H1 (cell line): Measurements from ENCODE around the gene DLK1. TPM values are rescaled to one million over a fixed set of nuclear protein-coding genes. Genes with fewer than 3 reads are reported as not detected.

Source experiments
- CTCF ChIA-PET: fragments of 300-600 bp; sonication (Branson Sonifier 250); formaldehyde crosslinking; loops from one replicate; lab custom pipeline; 2021; ENCODE audit not compliant: partially characterized antibody; lab: Charles Lee
- POLR2A ChIA-PET: fragments of 300-600 bp; sonication (Branson Sonifier 250); formaldehyde crosslinking; loops from one replicate; lab custom pipeline; 2021; ENCODE audit warnings: inconsistent platforms; ENCODE audit not compliant: partially characterized antibody; lab: Charles Lee
- DNase-seq, 2 experiments: peaks; one replicate each; pipeline versions ENCODE4 v3.0.0 to v3.0.0-alpha.2; 2010 to 2022; ENCODE audit warnings: low spot score in 2 of 2, low read depth in 1 of 2, mixed read lengths in 1 of 2
- FAIRE-seq: peaks from 2 replicates; lab custom pipeline; 2011; peaks lifted over from hg19 to GRCh38; lab: Jason Lieb, UNC
- H2AFZ ChIP-seq: 2 replicates; pipeline ENCODE4 v1.8.1; 2012; ENCODE audit warnings: low read length, inconsistent platforms
- H2AK5ac ChIP-seq: 2 replicates; pipeline ENCODE4 v1.6.1; 2013; ENCODE audit warnings: low read depth, low read length
- H2BK120ac ChIP-seq: replicated peaks from 2 replicates; pipeline ENCODE3; 2013; ENCODE audit warnings: low read depth, low read length, inconsistent platforms
- H2BK12ac ChIP-seq: 2 replicates; pipeline ENCODE4 v1.6.1; 2013; ENCODE audit warnings: low read depth, low read length
- H2BK15ac ChIP-seq: 2 replicates; pipeline ENCODE4 v1.6.1; 2013; ENCODE audit warnings: low read length
- H2BK20ac ChIP-seq: 2 replicates; pipeline ENCODE4 v1.6.1; 2013; ENCODE audit warnings: low read length
- H2BK5ac ChIP-seq: 2 replicates; pipeline ENCODE4 v1.6.1; 2013; ENCODE audit warnings: low read depth, low read length
- H3K14ac ChIP-seq: 2 replicates; pipeline ENCODE4 v1.6.1; 2013; ENCODE audit warnings: inconsistent platforms; ENCODE audit not compliant: insufficient read length
- H3K18ac ChIP-seq: 2 replicates; pipeline ENCODE4 v1.6.1; 2013; ENCODE audit warnings: low read length; ENCODE audit errors: extremely low read depth
- H3K23ac ChIP-seq: 2 replicates; pipeline ENCODE4 v1.6.1; 2013; ENCODE audit warnings: inconsistent platforms; ENCODE audit not compliant: insufficient read length
- H3K23me2 ChIP-seq: 2 replicates; pipeline ENCODE4 v1.6.1; 2013; ENCODE audit warnings: low read depth, low read length
- H3K27ac ChIP-seq: 2 replicates; pipeline ENCODE4 v1.6.1; 2011; ENCODE audit warnings: low read depth, low read length, inconsistent platforms
- H3K27me3 ChIP-seq, 4 experiments: replicated peaks in 1 of 4; 1 replicate in 1 of 4; 2 replicates in 3 of 4; pipeline versions ENCODE4 v1.6.1 to v1.8.1; 2011 to 2013; ENCODE audit warnings: low read length in 3 of 4, mild to moderate bottlenecking in 3 of 4, inconsistent platforms in 2 of 4, mixed read lengths in 2 of 4, moderate library complexity in 1 of 4; ENCODE audit not compliant: control insufficient read depth in 3 of 4, insufficient read depth in 3 of 4; ENCODE audit errors: extremely low read depth in 1 of 4
- H3K36me3 ChIP-seq, 4 experiments: 2 replicates each; pipeline versions ENCODE4 v1.6.1 to v1.8.1; 2011 to 2013; ENCODE audit warnings: mild to moderate bottlenecking in 4 of 4, low read length in 3 of 4, moderate library complexity in 2 of 4, control low read depth in 1 of 4, inconsistent platforms in 1 of 4; ENCODE audit not compliant: insufficient read depth in 4 of 4, control insufficient read depth in 2 of 4
- H3K4ac ChIP-seq: replicated peaks from 2 replicates; pipeline ENCODE3; 2013; ENCODE audit warnings: low read length, low read depth, mixed read lengths, inconsistent platforms; ENCODE audit not compliant: insufficient read length
- H3K4me1 ChIP-seq, 4 experiments: replicated peaks in 1 of 4; 1 replicate in 1 of 4; 2 replicates in 3 of 4; pipeline versions ENCODE4 v1.6.1 to v1.8.1; 2011 to 2013; ENCODE audit warnings: low read length in 3 of 4, inconsistent platforms in 2 of 4, mixed read lengths in 1 of 4; ENCODE audit not compliant: insufficient read depth in 4 of 4, control insufficient read depth in 3 of 4
- H3K4me2 ChIP-seq, 2 experiments: 2 replicates each; pipeline versions ENCODE4 v1.6.1 to v1.8.1; 2011 to 2013; ENCODE audit warnings: low read depth in 2 of 2, low read length in 2 of 2, control low read depth in 1 of 2, inconsistent platforms in 1 of 2, mild to moderate bottlenecking in 1 of 2; ENCODE audit not compliant: insufficient read depth in 1 of 2
- H3K4me3 ChIP-seq, 4 experiments: fragments of 200-600, 300-600 bp in 1 of 4; sonication (generic), shearing (Covaris generic), sonication (Bioruptor Twin) in 1 of 4; 2 replicates each; pipeline versions ENCODE4 v1.5.1 to v1.8.1; 2011 to 2016; ENCODE audit warnings: low read length in 4 of 4, low read depth in 3 of 4, control low read depth in 2 of 4, inconsistent platforms in 2 of 4, mild to moderate bottlenecking in 2 of 4, mixed read lengths in 1 of 4, moderate library complexity in 1 of 4; ENCODE audit not compliant: insufficient read depth in 2 of 4; ENCODE audit errors: extremely low read depth in 1 of 4
- H3K56ac ChIP-seq: replicated peaks from 2 replicates; pipeline ENCODE3; 2013; ENCODE audit warnings: low read depth, mild to moderate bottlenecking, mixed read lengths, low read length, inconsistent platforms; ENCODE audit not compliant: insufficient read length
- H3K79me1 ChIP-seq: 2 replicates; pipeline ENCODE4 v1.6.1; 2013; ENCODE audit warnings: low read depth, low read length, control low read depth
- H3K79me2 ChIP-seq, 2 experiments: 2 replicates each; pipeline versions ENCODE4 v1.6.1 to v1.8.1; 2012 to 2013; ENCODE audit warnings: low read length in 2 of 2, mild to moderate bottlenecking in 2 of 2, inconsistent platforms in 1 of 2; ENCODE audit not compliant: insufficient read depth in 2 of 2, control insufficient read depth in 1 of 2
- H3K9ac ChIP-seq, 4 experiments: replicated peaks in 1 of 4; 1 replicate in 1 of 4; 2 replicates in 3 of 4; pipeline versions ENCODE4 v1.6.1 to v1.8.1; 2011 to 2013; ENCODE audit warnings: low read depth in 3 of 4, low read length in 3 of 4, control low read depth in 2 of 4, mild to moderate bottlenecking in 2 of 4, moderate library complexity in 2 of 4, inconsistent platforms in 1 of 4; ENCODE audit errors: extremely low read depth in 1 of 4
- H3K9me3 ChIP-seq, 2 experiments: 2 replicates each; pipeline versions ENCODE4 v1.6.1 to v1.8.1; 2012 to 2013; ENCODE audit warnings: mild to moderate bottlenecking in 2 of 2, moderate library complexity in 2 of 2, control low read depth in 1 of 2, inconsistent platforms in 1 of 2, low read depth in 1 of 2, low read length in 1 of 2, mixed read lengths in 1 of 2; ENCODE audit not compliant: insufficient read depth in 2 of 2
- H4K20me1 ChIP-seq, 2 experiments: replicated peaks in 1 of 2; 2 replicates each; pipeline versions ENCODE3 to v1.8.1; 2011 to 2013; ENCODE audit warnings: inconsistent platforms in 2 of 2, low read length in 2 of 2, mild to moderate bottlenecking in 1 of 2; ENCODE audit not compliant: insufficient read depth in 2 of 2, control insufficient read depth in 1 of 2
- H4K5ac ChIP-seq: 2 replicates; pipeline ENCODE4 v1.6.1; 2013; ENCODE audit warnings: low read length, low read depth, mixed read lengths, inconsistent platforms; ENCODE audit not compliant: insufficient read length
- H4K8ac ChIP-seq: 2 replicates; pipeline ENCODE4 v1.8.0; 2013; ENCODE audit warnings: mild to moderate bottlenecking, moderate library complexity, low read length, inconsistent platforms; ENCODE audit not compliant: insufficient read depth; ENCODE audit errors: extremely low read depth
- H4K91ac ChIP-seq: replicated peaks from 2 replicates; pipeline ENCODE3; 2013; ENCODE audit warnings: low read length, mixed read lengths, inconsistent platforms; ENCODE audit not compliant: insufficient read length
- ATF2 ChIP-seq: IDR thresholded peaks from 2 replicates; pipeline ENCODE4 v1.6.1; 2012; ENCODE audit warnings: low read length, inconsistent platforms
- CBX8 ChIP-seq: fragments of 300-800, 300-1000 bp; sonication (generic); IDR thresholded peaks from 2 replicates; pipeline ENCODE4 v1.7.1; 2016; ENCODE audit warnings: low read depth, low read length, borderline replicate concordance
- POLR2AphosphoS5 ChIP-seq: IDR thresholded peaks from 2 replicates; pipeline ENCODE4 v1.6.1; 2011; ENCODE audit warnings: low read depth, low read length
- RAD21 ChIP-seq, 2 experiments: IDR thresholded peaks in 1 of 2; conservative IDR thresholded peaks in 1 of 2; 2 replicates each; pipeline ENCODE4 v1.6.1; 2011; ENCODE audit warnings: low read depth in 2 of 2, low read length in 2 of 2, improper control_type of control experiment in 1 of 2, inconsistent platforms in 1 of 2, mild to moderate bottlenecking in 1 of 2, moderate library complexity in 1 of 2
- TBP ChIP-seq: IDR thresholded peaks from 2 replicates; pipeline ENCODE4 v1.6.1; 2011; ENCODE audit warnings: low read depth, low read length, improper control_type of control experiment
- WGBS, 2 experiments: shearing (Covaris generic) in 1 of 2; methylation state at CpG; one replicate each; pipeline versions ENCODE4 v1.1.6 to v1.1.7; 2013 to 2015; ENCODE audit warnings: low lambda C conversion rate in 2 of 2, mixed read lengths in 2 of 2, inconsistent platforms in 1 of 2, low coverage in 1 of 2, missing lambda C conversion rate in 1 of 2; ENCODE audit not compliant: insufficient replicate concordance in 2 of 2, insufficient coverage in 1 of 2, insufficient read length in 1 of 2; ENCODE audit errors: extremely low coverage in 1 of 2, missing lambda C conversion rate in 1 of 2; 5-methylcytosine and 5-hydroxymethylcytosine counted together
- polyA plus RNA-seq, 7 experiments: library from polyadenylated mRNA; depleted of rRNA in 3 of 7; stranded (reverse) in 5 of 7; unstranded in 2 of 7; fragments of >200 nt in 5 of 7; fragments of 200-250 nt in 2 of 7; gene quantifications; 1 replicate in 5 of 7; 2 replicates in 1 of 7; 4 replicates in 1 of 7; pipeline versions ENCODE4 v1.2.1 to v1.2.3, GENCODE V29; 2011 to 2013; ENCODE audit warnings: missing spikeins in 2 of 7, mixed read lengths in 2 of 7
- total RNA-seq: library from RNA; stranded (reverse); fragmentation: NEBNext Ultra II Directional; extraction: Animal tissue kit (Norgen Biotek cat#: 25700); gene quantifications from 2 replicates; pipeline ENCODE4 v1.2.1, GENCODE V29; 2021
- TF ChIP-seq, protein P1 (sequence below): IDR thresholded peaks from 2 replicates; pipeline ENCODE4 v1.6.1; 2012; ENCODE audit warnings: inconsistent platforms

Gene DLK1
- total and polyA plus RNA-seq, 2 of the 8 experiments (the other 6 are each of a cell fraction or from before 2014, with no cell fraction given) = 1.3 to 2.4 TPM

GRCh38 chr14:100735271-100735670 lies 8.6 kb downstream of the DLK1 start:
- H3K4me3 ChIP-seq = no peak overlapping the region
- ChIA-PET CTCF (no interaction called here), POLR2A (no interaction called here)
- no peak overlapping the region for H3K56ac ChIP-seq
- no peak overlapping the region for H4K91ac ChIP-seq
- H3K27ac ChIP-seq = no peak overlapping the region
- H3K79me1 ChIP-seq = no peaks in the 10 kb centered on the region
- DNase-seq = no peak
- no peak overlapping the region for H3K4ac ChIP-seq
- no peak overlapping the region for H3K4me2 ChIP-seq
- no peak overlapping the region for H4K8ac ChIP-seq
- H3K18ac ChIP-seq = no peak overlapping the region
- no peak overlapping the region for H3K14ac ChIP-seq
- no peak overlapping the region for H4K5ac ChIP-seq
- H2BK15ac ChIP-seq = no peak overlapping the region
- H2BK120ac ChIP-seq = no peak overlapping the region
- H3K9ac ChIP-seq = no peak overlapping the region
- H4K20me1 ChIP-seq = no peaks in the 10 kb centered on the region
- H3K4me1 ChIP-seq = peaks cover 0 to 9% (median 4%) of the 10 kb centered on the region in 4 experiments; a peak in 4 of 7 replicates
- no peak overlapping the region for H2AK5ac ChIP-seq
- 91 to 100% methylated on average over 4 to 17 of the region's 17 CpGs for WGBS, 2 experiments
- FAIRE-seq = no peak
- no peak overlapping the region for H3K23ac ChIP-seq
- no peaks in the 10 kb centered on the region for H3K23me2 ChIP-seq
- H2AFZ ChIP-seq = no peak overlapping the region
- no peaks in the 10 kb centered on the region for H3K36me3 ChIP-seq
- H3K27me3 ChIP-seq = peaks cover 0 to 4% (median 3%) of the 10 kb centered on the region in 4 experiments; a peak in 4 of 7 replicates
- no peak overlapping the region for H2BK5ac ChIP-seq
- H3K79me2 ChIP-seq = no peaks in the 10 kb centered on the region
- no peak overlapping the region for H2BK20ac ChIP-seq
- TF ChIP-seq TBP (no peak), ATF2 (no peak), CBX8 (no peak), POLR2AphosphoS5 (no peak), RAD21 (IDR thresholded peaks at IDR 0.05 in 1 of 2, conservative IDR thresholded peaks at IDR 0.05 in 1 of 2; ENCODE audit: low read depth in 2 of 2, low read length in 2 of 2) (no peak)
- TF ChIP-seq, protein P1, sequence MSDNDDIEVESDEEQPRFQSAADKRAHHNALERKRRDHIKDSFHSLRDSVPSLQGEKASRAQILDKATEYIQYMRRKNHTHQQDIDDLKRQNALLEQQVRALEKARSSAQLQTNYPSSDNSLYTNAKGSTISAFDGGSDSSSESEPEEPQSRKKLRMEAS = no peak
- TF ChIP-seq, all 59 proteins: peak for 0
- H2BK12ac ChIP-seq = no peak overlapping the region
- H3K9me3 ChIP-seq = no peaks in the 10 kb centered on the region
